NOMO-1 treated with dmso at 0.1 percent for 144 hours (cell line): ENCODE results near the gene SLFN12L.
A peak's percentile ranks its signal among the peaks of the same experiment; 100 is the strongest.
"Not testable (repeated sequence)": the region's sequence is repeated elsewhere in the genome, so short reads cannot be mapped to it uniquely, and the experiment has no call there.

ENCODE experiments used
- DNase-seq: peaks from one replicate; lab custom pipeline; 2025; ENCODE audit not compliant: unreplicated experiment; lab: John Stamatoyannopoulos, UW

Gene SLFN12L

DNA sequence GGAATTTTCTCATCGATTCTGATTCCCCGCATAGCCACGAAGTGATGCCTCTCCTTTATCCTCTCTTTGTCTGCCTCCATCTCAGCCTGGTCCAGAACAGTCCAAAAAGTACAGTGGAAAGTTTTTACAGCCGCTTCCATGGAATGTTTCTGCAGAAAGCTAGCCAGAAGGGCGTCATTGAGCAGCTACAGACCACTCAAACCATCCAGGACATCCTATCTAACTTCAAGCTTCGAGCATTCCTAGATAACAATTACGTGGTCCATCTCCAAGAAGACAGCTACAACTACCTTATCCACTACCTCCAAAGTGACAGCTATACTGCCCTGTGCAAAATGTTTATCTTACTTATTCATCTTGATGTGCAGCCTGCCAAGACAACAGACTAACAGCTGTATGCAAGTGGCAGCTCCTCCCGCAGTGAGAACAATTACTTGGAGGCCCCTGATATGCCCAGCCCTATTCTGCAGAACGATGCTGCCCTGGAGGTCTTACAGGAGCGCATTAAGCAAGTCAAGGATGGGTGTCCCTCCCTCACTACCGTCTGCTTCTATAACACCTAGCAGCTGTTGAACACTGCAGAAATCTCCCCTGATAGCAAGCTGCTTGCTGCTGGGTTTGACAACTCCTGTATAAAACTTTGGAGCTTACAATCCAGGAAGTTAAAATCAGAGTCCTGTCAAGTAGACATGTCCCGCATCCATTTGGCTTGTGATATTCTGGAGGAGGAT lies 38.9 kb downstream of the SLFN12L start:
- DNase-seq = no peak

- DNase-seq = no peak
Measured at GRCh38 chr17:35496451-35497290, 40.8 kb downstream of the SLFN12L start.

GRCh38 chr17:35493040-35493439 lies 44.4 kb downstream of the SLFN12L start:
- DNase-seq = no peak

DNA sequence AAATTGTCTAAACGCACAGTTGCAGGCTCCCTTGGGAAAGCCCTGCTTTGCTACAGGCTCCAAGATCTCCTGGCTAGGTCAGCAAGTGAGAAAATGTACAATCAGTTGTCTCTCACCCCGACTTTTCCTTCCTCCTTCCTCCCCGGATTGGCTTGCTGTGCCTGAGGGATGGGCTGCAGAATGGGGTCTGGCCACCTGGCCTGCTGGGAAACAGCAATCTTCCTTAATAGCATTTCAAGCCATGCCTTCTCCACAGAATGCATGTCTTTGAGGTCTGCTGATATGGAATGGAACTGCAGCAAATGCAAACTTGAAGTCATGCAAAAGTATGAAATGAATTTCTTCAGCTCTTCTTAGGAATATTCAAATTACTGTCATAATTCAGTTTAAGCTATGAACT lies 46.1 kb downstream of the SLFN12L start:
- DNase-seq = no peak

GRCh38 chr17:35489944-35490343 lies 47.5 kb downstream of the SLFN12L start:
- no peak for DNase-seq

DNA sequence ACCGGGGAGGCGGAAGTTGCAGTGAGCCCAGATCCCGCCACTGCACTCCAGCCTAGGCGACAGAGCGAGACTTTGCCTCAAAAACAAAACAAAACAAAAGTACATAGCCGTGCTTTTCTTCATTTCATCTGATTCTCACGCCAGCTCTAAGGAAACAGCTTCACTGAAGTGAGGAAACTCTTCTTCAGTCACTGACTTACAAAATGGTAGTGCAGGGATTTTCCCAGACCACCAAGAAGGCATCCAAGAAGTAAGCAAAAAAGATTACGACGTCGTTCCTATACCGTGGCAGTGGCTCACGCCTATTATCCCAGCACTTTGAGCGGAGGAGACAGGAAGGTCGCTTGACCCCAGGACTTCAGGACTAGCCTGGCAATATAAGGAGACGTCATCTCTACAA lies 48.5 kb downstream of the SLFN12L start:
- no peak for DNase-seq

- DNase-seq = peak; percentile 79
Measured at GRCh38 chr17:35486920-35487732, 50.4 kb downstream of the SLFN12L start.

DNA sequence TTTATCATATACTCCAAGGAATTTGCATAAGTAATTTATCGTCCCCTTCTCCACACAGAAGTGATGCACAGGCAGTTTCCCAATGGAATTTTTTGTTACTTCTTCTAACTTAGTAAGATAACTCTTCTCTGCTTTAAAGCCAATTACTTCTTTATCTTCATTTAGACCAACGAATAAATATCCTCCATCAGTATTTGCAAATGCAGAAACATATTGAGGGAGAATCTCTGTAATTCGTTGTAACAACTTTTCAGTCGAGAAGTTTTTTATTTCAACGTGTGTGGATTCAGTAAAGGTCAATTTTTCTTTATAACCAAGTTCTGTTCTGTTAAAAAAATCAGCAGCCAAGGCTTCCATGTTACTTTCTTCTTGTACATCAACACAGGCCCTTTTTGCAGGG lies 58.2 kb downstream of the SLFN12L start:
- no peak for DNase-seq

DNA sequence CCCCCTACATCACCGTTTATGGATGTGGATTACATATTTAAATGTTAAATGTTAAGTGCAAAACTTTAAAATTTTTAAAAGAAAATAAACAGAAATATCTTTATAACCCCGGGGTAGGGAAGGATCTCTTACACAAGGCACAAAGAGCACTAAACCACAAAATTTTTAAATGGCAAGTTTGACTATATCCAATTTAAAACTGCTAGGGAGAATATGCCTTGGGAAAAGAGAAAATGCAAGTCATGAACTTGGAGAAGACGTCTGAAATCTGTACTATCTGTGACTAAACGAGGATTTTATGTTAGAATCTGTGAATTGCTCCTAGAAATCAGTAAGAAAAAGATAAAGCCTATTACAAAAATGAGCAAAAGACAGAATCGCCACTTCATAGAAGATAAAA lies 60.2 kb downstream of the SLFN12L start:
- no peak for DNase-seq

DNA sequence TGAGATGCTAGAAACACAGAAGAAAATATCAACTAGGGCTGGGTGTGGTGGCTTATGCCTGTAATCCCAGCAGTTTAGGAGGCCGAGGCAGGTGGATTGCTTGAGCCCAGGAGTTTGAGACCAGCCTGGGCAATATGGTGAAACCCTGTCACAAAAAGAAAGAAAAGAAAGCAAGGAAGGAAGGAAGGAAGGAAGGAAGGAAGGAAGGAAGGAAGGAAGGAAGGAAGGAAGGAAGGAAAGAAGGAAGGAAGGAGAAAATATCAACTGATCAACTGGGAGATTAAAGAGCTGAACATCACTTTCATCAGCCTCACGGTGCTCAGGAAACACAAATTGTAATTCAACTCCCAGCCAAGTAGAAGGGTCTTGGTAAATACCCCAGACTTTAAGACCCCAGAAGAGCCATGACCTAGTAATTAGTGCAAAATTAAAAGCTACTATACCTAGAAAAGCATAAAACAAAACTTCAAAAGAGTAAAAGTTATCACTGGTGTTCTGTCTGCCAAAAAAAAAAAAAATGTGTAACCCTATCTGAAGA lies 61.1 kb downstream of the SLFN12L start:
- DNase-seq = no peak

- DNase-seq = no peak
Measured at GRCh38 chr17:35468475-35468874, 69.0 kb downstream of the SLFN12L start.

GRCh38 chr17:35467824-35468223 lies 69.7 kb downstream of the SLFN12L start:
- DNase-seq = no peak

GRCh38 chr17:35460354-35460851 lies 77.1 kb downstream of the SLFN12L start:
- no peak for DNase-seq

- DNase-seq = not testable (repeated sequence)
Measured at GRCh38 chr17:35454035-35454434, 83.4 kb downstream of the SLFN12L start.

DNA sequence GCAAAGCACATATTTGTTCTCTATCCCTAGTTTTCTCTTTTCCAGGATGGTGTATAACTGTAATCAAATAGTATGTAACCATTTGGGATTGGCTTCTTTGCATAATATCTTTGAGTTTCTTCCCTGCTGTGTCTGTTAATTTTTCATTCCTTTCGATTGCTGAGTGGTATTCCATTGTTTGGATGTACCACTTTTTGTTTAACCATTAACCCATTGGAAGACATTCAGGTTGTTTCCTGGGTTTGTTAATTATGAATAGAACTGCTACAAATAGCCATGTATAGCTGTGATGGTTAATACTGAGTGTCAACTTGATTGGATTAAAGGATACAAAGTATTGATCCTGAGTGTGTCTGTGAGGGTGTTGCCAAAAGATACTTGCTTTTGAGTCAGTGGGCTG lies 84.3 kb downstream of the SLFN12L start:
- no peak for DNase-seq

- peak; percentile 30 for DNase-seq
Measured at GRCh38 chr17:35449371-35449931, 88.0 kb downstream of the SLFN12L start.

- no peak for DNase-seq
Measured at GRCh38 chr17:35448899-35449227, 88.6 kb downstream of the SLFN12L start.

DNA sequence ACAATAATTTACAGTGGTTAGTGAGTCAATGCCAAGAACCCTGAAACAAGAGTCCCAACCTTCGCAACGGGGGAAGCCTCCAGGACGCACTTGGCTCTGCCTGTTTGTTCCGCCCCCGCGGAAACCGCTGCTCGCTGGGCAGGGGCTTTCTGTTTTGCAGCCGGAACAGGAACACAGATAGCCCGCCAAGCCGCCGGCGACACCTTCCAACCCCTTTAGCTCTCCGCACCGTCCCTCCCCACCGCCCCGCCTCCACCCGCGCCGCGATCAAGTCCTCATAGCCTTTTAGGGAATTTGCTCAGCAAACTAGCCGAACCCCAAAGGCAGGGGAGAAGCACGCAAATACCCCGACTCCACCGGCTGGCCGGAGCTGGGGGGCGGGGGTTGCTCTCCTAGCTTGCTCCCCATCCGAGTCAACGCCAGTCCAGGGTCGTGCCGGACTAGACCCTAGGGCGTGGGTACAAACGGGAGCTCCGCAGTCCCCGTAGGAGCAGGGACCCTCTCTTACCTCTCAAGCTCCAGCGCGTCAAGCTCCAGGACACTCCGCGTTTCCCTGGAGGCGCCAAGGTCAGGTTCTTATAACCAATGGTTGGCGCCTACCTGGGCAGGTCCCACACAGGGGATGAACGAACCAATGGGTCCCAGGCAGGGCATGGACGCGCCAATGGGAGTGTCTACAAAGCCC lies 89.1 kb downstream of the SLFN12L start, which contains the start of gene SLFN13:
TSS of gene SLFN13 (minus strand) at position 553 of the 685 bp plus-strand sequence. CDS start 3,086 bp downstream, outside the sequence.
- DNase-seq = peak; percentile 83

GRCh38 chr17:35447499-35447898 lies 90.0 kb downstream of the SLFN12L start:
- no peak for DNase-seq

GRCh38 chr17:35438433-35438832 lies 99.0 kb downstream of the SLFN12L start:
- DNase-seq = no peak
